Erythroblast (primary cell): Measurements from ENCODE around the gene PLPP3.

Experiments
- GATA1 ChIP-seq: IDR thresholded peaks from 2 replicates; pipeline ENCODE4 v1.6.1; 2011; ENCODE audit warnings: low read depth, mild to moderate bottlenecking, control low read depth, low read length, moderate library complexity
- POLR2A ChIP-seq: IDR thresholded peaks from 2 replicates; pipeline ENCODE4 v1.6.1; 2011; ENCODE audit warnings: mild to moderate bottlenecking, low read length

DNA sequence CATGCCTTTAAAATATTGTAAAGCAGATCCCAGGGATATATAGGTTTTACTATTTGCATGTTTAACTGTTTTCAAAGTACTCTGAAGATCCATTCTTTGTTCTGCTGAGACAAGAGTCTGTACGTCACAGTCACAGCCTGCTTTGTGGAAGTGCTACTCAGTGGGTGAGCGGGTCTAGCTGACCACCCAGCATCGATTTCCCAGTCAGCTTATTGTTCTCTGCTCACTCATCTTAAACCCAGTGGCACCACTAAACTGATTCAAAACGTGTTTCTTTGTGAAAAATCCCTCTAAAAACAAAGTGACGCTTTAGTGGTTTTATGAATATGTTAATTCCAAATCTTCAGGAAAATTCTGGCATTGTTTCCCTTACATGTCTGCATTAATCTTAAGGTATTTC is 12.4 kb downstream of the PLPP3 start:
- TF ChIP-seq POLR2A (no peak), GATA1 (no peak)
